Measurements from ENCODE around the gene ZNG1C. TPM values are rescaled to one million over a fixed set of nuclear protein-coding genes. Genes with fewer than 3 reads are reported as not detected.
"Not testable (repeated sequence)": the region's sequence is repeated elsewhere in the genome, so short reads cannot be mapped to it uniquely, and the experiment has no call there.

The ZNG1C gene
- 35.3 and 61.2 TPM in 2 replicates for polyA plus RNA-seq
- 38.7 and 43.1 TPM in 2 replicates for polyA minus RNA-seq

- H3K4me3 ChIP-seq (ENCODE audit: low read length); H3K79me2 ChIP-seq (replicated peaks; ENCODE audit: insufficient read depth, low read length); H3K36me3 ChIP-seq (ENCODE audit: insufficient read depth, low read length); H3K4me2 ChIP-seq (ENCODE audit: low read length); H3K9ac ChIP-seq (ENCODE audit: low read length); H3K27me3 ChIP-seq (ENCODE audit: insufficient read depth, low read depth, low read length); H4K20me1 ChIP-seq (ENCODE audit: insufficient read depth); H3K27ac ChIP-seq (ENCODE audit: low read length); H3K9me3 ChIP-seq (ENCODE audit: low read length); H3F3A ChIP-seq (ENCODE audit: insufficient read depth, low read length, poor library complexity, severe bottlenecking); H2AFZ ChIP-seq (ENCODE audit: low read depth, low read length); H3K9me2 ChIP-seq (ENCODE audit: insufficient read depth, low read length): not testable (repeated sequence)
Observed at GRCh38 chr9:68241683-68242082, at the start of gene ZNG1C. ZNG1C (plus strand) TSS chr9:68241983; CDS start chr9:68242032, 49 bp downstream.

DNA sequence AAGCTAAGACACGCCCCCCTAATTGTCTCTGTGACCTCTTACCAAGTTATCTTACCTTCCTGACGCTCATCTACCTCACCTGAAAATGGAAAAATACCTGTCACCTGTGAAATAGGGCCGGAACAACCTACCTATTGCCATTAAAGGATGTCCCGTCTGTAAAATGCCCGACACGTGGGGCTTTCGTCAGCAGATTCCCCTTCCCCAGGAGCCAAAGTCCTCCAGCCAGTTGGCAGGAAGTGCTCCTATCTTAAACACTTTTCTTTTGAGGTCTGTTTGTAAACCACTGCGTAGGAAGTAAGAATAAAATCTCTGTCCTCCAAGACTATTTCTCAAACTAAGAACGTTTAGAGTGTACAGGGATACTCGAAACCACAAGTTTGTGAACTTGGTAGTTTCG lies 654 bp downstream of the ZNG1C start:
- not testable (repeated sequence) for H3K9me3 ChIP-seq (ENCODE audit: low read length); H3K9me2 ChIP-seq (ENCODE audit: insufficient read depth, low read length); H3F3A ChIP-seq (ENCODE audit: insufficient read depth, low read length, poor library complexity, severe bottlenecking); H3K27me3 ChIP-seq (ENCODE audit: insufficient read depth, low read depth, low read length); H2AFZ ChIP-seq (ENCODE audit: low read depth, low read length); H3K27ac ChIP-seq (ENCODE audit: low read length); H3K36me3 ChIP-seq (ENCODE audit: insufficient read depth, low read length); H3K4me3 ChIP-seq (ENCODE audit: low read length); H4K20me1 ChIP-seq (ENCODE audit: insufficient read depth); H3K9ac ChIP-seq (ENCODE audit: low read length); H3K4me2 ChIP-seq (ENCODE audit: low read length); H3K79me2 ChIP-seq (replicated peaks; ENCODE audit: insufficient read depth, low read length)

DNA sequence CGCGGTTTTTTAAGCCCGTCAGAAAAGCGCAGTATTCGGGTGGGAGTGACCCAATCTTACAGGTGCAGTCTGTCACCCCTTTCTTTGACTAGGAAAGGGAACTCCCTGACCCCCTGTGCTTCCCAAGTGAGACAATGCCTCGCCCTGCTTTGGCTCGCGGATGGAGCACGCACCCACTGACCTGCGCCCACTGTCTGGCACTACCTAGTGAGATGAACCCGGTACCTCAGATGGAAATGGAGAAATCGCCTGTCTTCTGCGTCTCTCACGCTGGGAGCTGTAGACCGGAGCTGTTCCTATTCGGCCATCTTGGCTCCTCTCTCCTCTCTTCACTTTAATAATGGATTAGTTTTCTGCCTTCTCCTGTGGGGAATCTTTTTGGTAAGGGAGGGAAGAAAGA lies 39.3 kb downstream of the ZNG1C start:
- H3K36me3 ChIP-seq (ENCODE audit: insufficient read depth, low read length); H4K20me1 ChIP-seq (ENCODE audit: insufficient read depth); H3K4me2 ChIP-seq (ENCODE audit: low read length); H3K9me3 ChIP-seq (ENCODE audit: low read length); H3K4me3 ChIP-seq (ENCODE audit: low read length); H2AFZ ChIP-seq (ENCODE audit: low read depth, low read length); H3K27ac ChIP-seq (ENCODE audit: low read length); H3K27me3 ChIP-seq (ENCODE audit: insufficient read depth, low read depth, low read length); H3K9ac ChIP-seq (ENCODE audit: low read length); H3K79me2 ChIP-seq (replicated peaks; ENCODE audit: insufficient read depth, low read length); H3K9me2 ChIP-seq (ENCODE audit: insufficient read depth, low read length); H3F3A ChIP-seq (ENCODE audit: insufficient read depth, low read length, poor library complexity, severe bottlenecking): not testable (repeated sequence)

- not testable (repeated sequence) for H3K27ac ChIP-seq (ENCODE audit: low read length); H3K4me3 ChIP-seq (ENCODE audit: low read length); H3K4me2 ChIP-seq (ENCODE audit: low read length); H3K36me3 ChIP-seq (ENCODE audit: insufficient read depth, low read length); H3F3A ChIP-seq (ENCODE audit: insufficient read depth, low read length, poor library complexity, severe bottlenecking); H3K79me2 ChIP-seq (replicated peaks; ENCODE audit: insufficient read depth, low read length); H4K20me1 ChIP-seq (ENCODE audit: insufficient read depth); H3K27me3 ChIP-seq (ENCODE audit: insufficient read depth, low read depth, low read length); H3K9me3 ChIP-seq (ENCODE audit: low read length); H2AFZ ChIP-seq (ENCODE audit: low read depth, low read length); H3K9me2 ChIP-seq (ENCODE audit: insufficient read depth, low read length); H3K9ac ChIP-seq (ENCODE audit: low read length)
Observed at GRCh38 chr9:68302567-68302966, 60.8 kb downstream of the ZNG1C start, which contains the start of gene FOXD4L3. FOXD4L3 (plus strand) TSS chr9:68302867; CDS start chr9:68302952, 85 bp downstream.

DNA sequence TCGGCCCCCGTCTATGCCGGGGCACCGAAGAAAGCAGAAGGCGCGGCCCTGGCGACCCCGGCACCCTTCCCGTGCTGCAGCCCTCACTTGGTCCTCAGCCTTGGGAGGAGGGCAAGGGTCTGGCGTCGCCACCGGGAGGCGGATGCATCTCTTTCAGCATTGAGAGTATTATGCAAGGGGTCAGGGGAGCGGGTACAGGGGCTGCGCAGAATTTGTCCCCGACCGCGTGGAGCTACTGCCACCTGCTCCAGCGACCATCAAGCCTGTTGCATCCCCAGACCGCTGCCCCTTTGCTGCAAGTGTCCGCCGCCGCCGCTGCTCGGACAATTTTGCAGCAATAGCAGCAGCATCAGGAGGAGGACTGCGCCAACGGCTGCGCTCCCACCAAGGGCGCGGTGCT lies 62.0 kb downstream of the ZNG1C start:
- not testable (repeated sequence) for H3K36me3 ChIP-seq (ENCODE audit: insufficient read depth, low read length); H3K27ac ChIP-seq (ENCODE audit: low read length); H3K9me3 ChIP-seq (ENCODE audit: low read length); H2AFZ ChIP-seq (ENCODE audit: low read depth, low read length); H3K4me3 ChIP-seq (ENCODE audit: low read length); H3F3A ChIP-seq (ENCODE audit: insufficient read depth, low read length, poor library complexity, severe bottlenecking); H3K9ac ChIP-seq (ENCODE audit: low read length); H3K9me2 ChIP-seq (ENCODE audit: insufficient read depth, low read length); H3K79me2 ChIP-seq (replicated peaks; ENCODE audit: insufficient read depth, low read length); H4K20me1 ChIP-seq (ENCODE audit: insufficient read depth); H3K4me2 ChIP-seq (ENCODE audit: low read length); H3K27me3 ChIP-seq (ENCODE audit: insufficient read depth, low read depth, low read length)

DNA sequence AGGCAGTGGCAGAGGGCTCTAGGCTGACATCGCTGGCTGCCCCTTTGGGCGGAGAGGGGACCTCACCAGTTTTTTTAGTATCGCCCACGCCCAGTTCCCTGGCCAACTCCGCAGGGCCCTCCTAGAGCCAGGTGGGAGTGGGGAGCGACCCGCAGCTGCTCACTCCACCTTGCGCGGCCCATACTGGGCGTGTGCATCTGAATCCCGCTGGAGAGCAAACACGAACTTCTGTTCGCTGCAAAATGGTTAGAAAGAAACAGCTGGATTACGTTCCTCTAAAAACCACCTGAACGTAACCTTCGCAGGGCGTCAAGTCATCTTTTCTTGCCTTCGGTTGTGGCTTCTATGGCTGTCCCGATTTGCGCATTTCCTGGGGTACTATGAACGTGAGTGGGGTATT lies 62.4 kb downstream of the ZNG1C start:
- not testable (repeated sequence) for H3K27ac ChIP-seq (ENCODE audit: low read length); H3K4me3 ChIP-seq (ENCODE audit: low read length); H3K9me3 ChIP-seq (ENCODE audit: low read length); H3K4me2 ChIP-seq (ENCODE audit: low read length); H3K27me3 ChIP-seq (ENCODE audit: insufficient read depth, low read depth, low read length); H3K9ac ChIP-seq (ENCODE audit: low read length); H3F3A ChIP-seq (ENCODE audit: insufficient read depth, low read length, poor library complexity, severe bottlenecking); H2AFZ ChIP-seq (ENCODE audit: low read depth, low read length); H3K9me2 ChIP-seq (ENCODE audit: insufficient read depth, low read length); H3K79me2 ChIP-seq (replicated peaks; ENCODE audit: insufficient read depth, low read length); H3K36me3 ChIP-seq (ENCODE audit: insufficient read depth, low read length); H4K20me1 ChIP-seq (ENCODE audit: insufficient read depth)

DNA sequence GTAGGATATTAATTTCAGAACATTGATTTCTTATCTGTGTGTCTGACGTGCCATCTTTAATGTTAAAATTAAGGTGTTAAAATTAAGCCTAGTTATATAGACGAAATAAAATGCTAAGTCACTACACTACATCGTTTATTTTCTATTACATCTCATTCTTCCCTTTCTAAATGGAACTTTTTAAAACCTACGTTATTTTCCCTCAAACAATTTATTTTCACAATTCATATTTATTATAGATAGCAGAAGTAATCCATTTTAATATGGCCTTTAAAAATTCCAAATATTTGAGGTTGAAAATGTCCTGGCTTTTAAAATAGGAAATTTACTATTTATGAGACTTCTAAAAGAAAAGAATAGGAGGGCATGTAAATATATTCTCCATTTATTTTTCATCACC lies 63.0 kb downstream of the ZNG1C start:
- not testable (repeated sequence) for H3K36me3 ChIP-seq (ENCODE audit: insufficient read depth, low read length); H3K9me2 ChIP-seq (ENCODE audit: insufficient read depth, low read length); H3K27me3 ChIP-seq (ENCODE audit: insufficient read depth, low read depth, low read length); H3K4me3 ChIP-seq (ENCODE audit: low read length); H3K27ac ChIP-seq (ENCODE audit: low read length); H4K20me1 ChIP-seq (ENCODE audit: insufficient read depth); H3K9me3 ChIP-seq (ENCODE audit: low read length); H3K4me2 ChIP-seq (ENCODE audit: low read length); H3K79me2 ChIP-seq (replicated peaks; ENCODE audit: insufficient read depth, low read length); H3F3A ChIP-seq (ENCODE audit: insufficient read depth, low read length, poor library complexity, severe bottlenecking); H3K9ac ChIP-seq (ENCODE audit: low read length); H2AFZ ChIP-seq (ENCODE audit: low read depth, low read length)

DNA sequence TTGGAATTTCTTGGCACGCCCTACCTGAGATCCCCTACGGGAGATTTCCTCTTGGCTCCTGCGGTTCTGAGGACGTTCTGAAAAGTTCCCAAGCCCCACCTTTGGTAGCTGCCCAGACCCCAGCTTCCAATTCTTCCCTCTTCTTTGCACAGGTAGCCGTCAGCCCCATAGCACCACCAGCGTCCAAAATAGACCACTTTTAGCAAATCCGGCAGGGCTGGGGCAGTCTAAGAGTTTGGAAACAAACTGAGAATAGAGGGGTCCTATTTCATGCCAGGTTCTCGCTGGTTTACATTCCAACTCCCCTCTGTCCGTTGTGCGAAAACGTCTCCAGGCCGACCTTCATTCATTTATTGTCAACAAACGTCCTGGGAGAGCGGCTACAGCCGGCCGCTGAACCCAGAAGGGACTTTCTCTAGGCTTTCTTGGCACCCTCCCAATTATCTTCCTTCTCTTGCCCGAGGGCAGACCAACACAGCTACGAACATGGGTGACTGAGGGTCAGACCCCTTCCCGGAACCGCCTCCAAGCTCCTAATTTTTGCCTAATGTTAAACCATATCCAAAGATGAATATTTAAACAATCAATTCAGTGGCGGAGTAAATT lies 64.0 kb downstream of the ZNG1C start:
- not testable (repeated sequence) for H3K9me2 ChIP-seq (ENCODE audit: insufficient read depth, low read length); H3F3A ChIP-seq (ENCODE audit: insufficient read depth, low read length, poor library complexity, severe bottlenecking); H4K20me1 ChIP-seq (ENCODE audit: insufficient read depth); H3K4me2 ChIP-seq (ENCODE audit: low read length); H2AFZ ChIP-seq (ENCODE audit: low read depth, low read length); H3K27me3 ChIP-seq (ENCODE audit: insufficient read depth, low read depth, low read length); H3K27ac ChIP-seq (ENCODE audit: low read length); H3K9me3 ChIP-seq (ENCODE audit: low read length); H3K9ac ChIP-seq (ENCODE audit: low read length); H3K4me3 ChIP-seq (ENCODE audit: low read length); H3K36me3 ChIP-seq (ENCODE audit: insufficient read depth, low read length); H3K79me2 ChIP-seq (replicated peaks; ENCODE audit: insufficient read depth, low read length)
